ENCODE results near the gene PDGFD.

Gene PDGFD

DNA sequence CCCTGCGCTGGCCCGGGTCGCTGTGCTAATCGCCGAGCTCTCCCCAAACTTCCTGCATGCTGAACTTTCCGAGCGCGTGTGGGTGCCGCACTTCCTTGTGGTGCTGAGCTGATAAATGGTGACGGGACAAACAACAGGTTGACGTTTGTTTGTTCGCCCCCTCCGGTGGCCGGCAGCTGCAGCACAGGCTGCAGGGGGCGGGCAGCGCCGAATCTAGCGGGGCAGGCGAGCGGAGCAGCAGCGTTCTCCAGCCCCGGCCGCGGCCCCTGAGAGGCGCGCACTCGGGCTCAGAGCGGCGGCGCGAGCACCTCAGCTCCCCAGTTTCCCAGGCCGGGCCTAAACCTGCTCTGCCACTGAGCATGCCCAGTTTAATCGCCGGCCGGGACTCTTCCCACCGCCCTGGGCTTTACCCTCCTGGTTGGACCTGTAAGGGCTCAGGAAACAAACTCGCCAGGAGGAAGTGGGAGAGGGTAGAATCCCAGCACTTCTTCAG, at the start of gene PDGFD:
Gene PDGFD, minus strand, starts transcription at position 120 of the 493 bp plus-strand sequence.
- peak within 1 kb of the TSS; percentile 48 for H3K4me3 ChIP-seq (ENCODE audit: low read depth, low read length)
- H3K36me3 ChIP-seq: no peaks in the 10 kb centered on the region
- H3K27me3 ChIP-seq (ENCODE audit: insufficient read depth, low read depth, severe bottlenecking): no peaks in the 10 kb centered on the region
- DNase-seq: peak; percentile 80
- no peaks in the 10 kb centered on the region for H3K9me3 ChIP-seq (ENCODE audit: severe bottlenecking)
- TF ChIP-seq, protein P1, sequence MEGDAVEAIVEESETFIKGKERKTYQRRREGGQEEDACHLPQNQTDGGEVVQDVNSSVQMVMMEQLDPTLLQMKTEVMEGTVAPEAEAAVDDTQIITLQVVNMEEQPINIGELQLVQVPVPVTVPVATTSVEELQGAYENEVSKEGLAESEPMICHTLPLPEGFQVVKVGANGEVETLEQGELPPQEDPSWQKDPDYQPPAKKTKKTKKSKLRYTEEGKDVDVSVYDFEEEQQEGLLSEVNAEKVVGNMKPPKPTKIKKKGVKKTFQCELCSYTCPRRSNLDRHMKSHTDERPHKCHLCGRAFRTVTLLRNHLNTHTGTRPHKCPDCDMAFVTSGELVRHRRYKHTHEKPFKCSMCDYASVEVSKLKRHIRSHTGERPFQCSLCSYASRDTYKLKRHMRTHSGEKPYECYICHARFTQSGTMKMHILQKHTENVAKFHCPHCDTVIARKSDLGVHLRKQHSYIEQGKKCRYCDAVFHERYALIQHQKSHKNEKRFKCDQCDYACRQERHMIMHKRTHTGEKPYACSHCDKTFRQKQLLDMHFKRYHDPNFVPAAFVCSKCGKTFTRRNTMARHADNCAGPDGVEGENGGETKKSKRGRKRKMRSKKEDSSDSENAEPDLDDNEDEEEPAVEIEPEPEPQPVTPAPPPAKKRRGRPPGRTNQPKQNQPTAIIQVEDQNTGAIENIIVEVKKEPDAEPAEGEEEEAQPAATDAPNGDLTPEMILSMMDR (IDR thresholded peaks at IDR 0.05; ENCODE audit: low read depth, low read length): peak; percentile 49
- H3K27ac ChIP-seq: peak within 1 kb of the TSS; percentile 38

DNA sequence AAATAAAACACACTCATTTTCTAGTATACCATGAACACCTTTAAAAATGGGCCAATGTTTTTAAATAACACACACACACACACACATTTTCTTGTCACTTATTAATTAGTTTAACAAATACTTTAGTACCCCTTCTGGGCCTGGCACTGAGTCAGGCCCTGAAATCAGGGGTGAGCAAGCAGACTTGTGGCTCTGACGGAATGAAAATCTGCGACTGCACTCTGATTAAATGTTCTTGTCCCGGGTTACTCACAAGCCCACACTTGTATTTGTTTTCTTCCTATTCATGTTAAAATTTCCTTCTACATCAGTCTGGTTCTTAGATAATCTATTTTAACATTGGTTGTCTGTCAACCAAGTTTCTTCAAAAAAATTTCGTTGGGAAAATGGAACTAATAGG, 43.0 kb upstream of the PDGFD start:
- no peak for DNase-seq
- no peaks in the 10 kb centered on the region for H3K27me3 ChIP-seq (ENCODE audit: insufficient read depth, low read depth, severe bottlenecking)
- H3K4me3 ChIP-seq (ENCODE audit: low read depth, low read length): no peak overlapping the region
- no peak overlapping the region for H3K27ac ChIP-seq
- TF ChIP-seq, protein P1 (IDR thresholded peaks at IDR 0.05; ENCODE audit: low read depth, low read length): no peak
- no peaks in the 10 kb centered on the region for H3K9me3 ChIP-seq (ENCODE audit: severe bottlenecking)
- no peaks in the 10 kb centered on the region for H3K36me3 ChIP-seq

- no peaks in the 10 kb centered on the region for H3K36me3 ChIP-seq
- TF ChIP-seq, protein P1 (IDR thresholded peaks at IDR 0.05; ENCODE audit: low read depth, low read length): no peak
- no peak overlapping the region for H3K4me3 ChIP-seq (ENCODE audit: low read depth, low read length)
- no peaks in the 10 kb centered on the region for H3K27me3 ChIP-seq (ENCODE audit: insufficient read depth, low read depth, severe bottlenecking)
- no peak overlapping the region for H3K27ac ChIP-seq
- H3K9me3 ChIP-seq (ENCODE audit: severe bottlenecking): no peaks in the 10 kb centered on the region
- DNase-seq: no peak
Measured at GRCh38 chr11:104205838-104206237, 41.9 kb upstream of the PDGFD start.

GRCh38 chr11:104200688-104201087, 36.7 kb upstream of the PDGFD start:
- no peak for DNase-seq
- no peaks in the 10 kb centered on the region for H3K9me3 ChIP-seq (ENCODE audit: severe bottlenecking)
- TF ChIP-seq, protein P1 (IDR thresholded peaks at IDR 0.05; ENCODE audit: low read depth, low read length): no peak

DNA sequence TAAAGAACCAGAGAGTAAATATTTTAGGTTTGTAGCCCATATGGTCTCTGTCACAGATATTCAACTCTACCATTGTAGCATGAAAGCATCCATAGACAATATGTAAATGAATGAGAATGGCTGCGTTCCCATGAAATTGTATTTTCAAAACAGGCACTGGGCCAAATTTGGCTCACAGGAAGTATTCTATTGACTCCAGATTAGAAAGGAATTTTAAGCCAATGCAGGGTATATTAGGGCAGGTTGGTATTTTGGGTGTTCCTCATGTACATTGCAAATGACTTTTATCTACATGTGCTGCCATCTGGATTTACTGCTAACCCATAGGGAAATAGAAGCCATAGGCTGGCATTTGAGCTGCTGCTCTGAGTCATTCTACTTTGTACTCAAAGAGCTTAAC, 35.1 kb upstream of the PDGFD start:
- TF ChIP-seq, protein P1 (IDR thresholded peaks at IDR 0.05; ENCODE audit: low read depth, low read length): no peak
- Histone ChIP-seq H3K27me3 (ENCODE audit: insufficient read depth, low read depth, severe bottlenecking) (no peaks in the 10 kb centered on the region), H3K4me3 (ENCODE audit: low read depth, low read length) (no peak overlapping the region), H3K27ac (no peak overlapping the region), H3K9me3 (ENCODE audit: severe bottlenecking) (no peaks in the 10 kb centered on the region), H3K36me3 (no peaks in the 10 kb centered on the region)
- DNase-seq: no peak

More at GRCh38 chr11:104200688-104201087, 36.7 kb upstream of the PDGFD start:
- H3K27ac ChIP-seq: no peak overlapping the region
- no peaks in the 10 kb centered on the region for H3K36me3 ChIP-seq
- H3K27me3 ChIP-seq (ENCODE audit: insufficient read depth, low read depth, severe bottlenecking): no peaks in the 10 kb centered on the region
- no peak overlapping the region for H3K4me3 ChIP-seq (ENCODE audit: low read depth, low read length)

GRCh38 chr11:104198576-104198975, 34.6 kb upstream of the PDGFD start:
- TF ChIP-seq, protein P1 (IDR thresholded peaks at IDR 0.05; ENCODE audit: low read depth, low read length): no peak
- H3K36me3 ChIP-seq: no peaks in the 10 kb centered on the region
- no peak for DNase-seq
- H3K27ac ChIP-seq: no peak overlapping the region
- H3K9me3 ChIP-seq (ENCODE audit: severe bottlenecking): no peaks in the 10 kb centered on the region
- no peak overlapping the region for H3K4me3 ChIP-seq (ENCODE audit: low read depth, low read length)
- H3K27me3 ChIP-seq (ENCODE audit: insufficient read depth, low read depth, severe bottlenecking): no peaks in the 10 kb centered on the region

Data from WERI-Rb-1 (cell line).